BLaER1 treated with 17β-estradiol and CSF1 and Interleukin-3, amounts not matched to agents 10 nM and 100 nM (cell line): ENCODE measurements around the gene ODF2.
A peak's percentile ranks its signal among the peaks of the same experiment; 100 is the strongest.

Experiments
- H3K27ac ChIP-seq, 11 experiments: shearing (Covaris generic); formaldehyde crosslinking; 2 replicates each; pipeline ENCODE4 v1.8.1; 2022
- H3K27me3 ChIP-seq, 11 experiments: shearing (Covaris generic); formaldehyde crosslinking; 2 replicates each; pipeline ENCODE4 v1.8.1; 2022
- H3K36me3 ChIP-seq, 11 experiments: shearing (Covaris generic); formaldehyde crosslinking; 2 replicates each; pipeline ENCODE4 v1.8.1; 2022
- H3K4me1 ChIP-seq, 10 experiments: shearing (Covaris generic); formaldehyde crosslinking; 2 replicates each; pipeline ENCODE4 v1.8.1; 2022
- H3K4me2 ChIP-seq, 11 experiments: shearing (Covaris generic); formaldehyde crosslinking; 2 replicates each; pipeline ENCODE4 v1.8.1; 2022
- H3K4me3 ChIP-seq, 10 experiments: shearing (Covaris generic); formaldehyde crosslinking; 2 replicates each; pipeline ENCODE4 v1.8.1; 2022
- H3K9ac ChIP-seq, 11 experiments: shearing (Covaris generic); formaldehyde crosslinking; 2 replicates each; pipeline ENCODE4 v1.8.1; 2022
- H3K9me3 ChIP-seq, 11 experiments: shearing (Covaris generic); formaldehyde crosslinking; replicated peaks in 1 of 11; 2 replicates each; pipeline ENCODE4 v1.8.1; 2022
- H4K20me1 ChIP-seq, 11 experiments: shearing (Covaris generic); formaldehyde crosslinking; 2 replicates each; pipeline ENCODE4 v1.8.1; 2022
- Cebpa-rat ChIP-seq, 11 experiments: shearing (Covaris generic); IDR thresholded peaks; 2 replicates each; pipeline ENCODE4 v1.8.1; 2022

ODF2 gene

DNA sequence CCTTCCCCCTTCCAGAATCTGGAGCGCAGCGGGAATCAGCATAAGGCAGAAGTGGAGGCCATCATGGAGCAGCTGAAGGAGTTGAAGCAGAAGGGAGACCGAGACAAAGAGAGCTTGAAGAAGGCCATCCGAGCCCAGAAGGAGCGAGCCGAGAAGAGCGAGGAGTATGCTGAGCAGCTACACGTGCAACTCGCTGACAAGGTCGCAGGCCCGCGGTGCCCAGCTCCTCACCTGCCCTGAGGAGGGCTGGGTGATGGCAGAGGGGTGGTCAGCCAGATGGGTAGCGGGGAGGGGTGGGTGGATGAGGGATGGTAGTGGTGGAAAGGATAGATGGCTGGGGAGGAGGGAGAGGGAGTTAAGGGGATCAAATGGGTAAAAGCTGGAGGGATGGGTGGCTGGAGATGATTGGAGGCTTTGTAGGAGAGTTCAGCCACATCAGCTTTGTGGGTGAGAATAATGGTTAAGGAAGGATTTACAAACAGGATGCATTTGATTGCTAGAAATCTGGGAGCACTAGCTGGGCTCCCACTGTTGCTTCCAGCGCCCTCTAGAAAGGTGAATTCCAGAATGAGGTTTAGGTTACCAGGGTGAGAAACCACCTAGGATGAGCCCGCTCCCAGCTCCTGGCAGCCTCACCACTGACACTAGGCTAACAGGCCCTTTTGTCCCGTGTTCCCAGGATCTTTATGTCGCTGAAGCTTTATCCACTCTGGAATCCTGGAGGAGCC lies 29.0 kb downstream of the ODF2 start:
- H4K20me1 ChIP-seq, result peaks cover 0 to 12% (median 0%) of the 10 kb centered on the region in 11 experiments; a peak in 2 of 22 replicates
- no peak overlapping the region for H3K9ac ChIP-seq
- H3K4me3 ChIP-seq, result no peak overlapping the region
- no peak overlapping the region for H3K4me2 ChIP-seq
- H3K9me3 ChIP-seq, result no peaks in the 10 kb centered on the region
- H3K4me1 ChIP-seq, result peaks cover 0 to 11% (median 0%) of the 10 kb centered on the region in 10 experiments; a peak in 2 of 20 replicates
- H3K36me3 ChIP-seq, result peaks cover 76 to 100% (median 99%) of the 10 kb centered on the region in 11 experiments
- 0 out of 22 replicates have a peak overlapping the region, but pooled peaks of 1 of the 11 experiments have one; percentile 11 for H3K27ac ChIP-seq
- TF ChIP-seq Cebpa-rat (IDR thresholded peaks at IDR 0.05), result no peak
- no peaks in the 10 kb centered on the region for H3K27me3 ChIP-seq

DNA sequence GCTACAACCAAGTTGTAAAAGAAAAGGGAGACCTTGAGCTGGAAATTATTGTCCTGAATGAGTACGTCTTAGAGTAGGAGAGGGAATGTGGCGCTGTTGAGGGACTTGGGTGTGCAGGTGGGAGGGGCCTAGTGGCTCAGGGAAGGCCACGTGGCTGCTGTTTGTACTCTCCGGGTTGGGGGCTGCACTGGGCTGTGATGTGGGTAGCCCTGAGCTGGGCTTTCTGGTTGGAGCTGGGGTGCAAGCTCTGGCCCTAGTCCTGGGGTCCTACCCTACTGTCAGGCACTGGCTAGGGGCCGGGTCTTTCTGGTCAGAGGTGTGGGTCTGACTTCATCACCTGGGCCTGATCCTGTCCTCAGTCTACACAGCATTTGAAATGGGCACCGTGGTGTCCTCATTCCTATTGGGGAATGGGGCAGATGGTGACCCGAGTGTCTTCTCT lies 29.6 kb downstream of the ODF2 start:
- no peaks in the 10 kb centered on the region for H3K9me3 ChIP-seq
- no peak overlapping the region; a peak in 1 of 22 replicates for H3K9ac ChIP-seq
- H3K27me3 ChIP-seq, result no peaks in the 10 kb centered on the region
- H3K4me2 ChIP-seq, result no peak overlapping the region
- no peak overlapping the region for H3K4me3 ChIP-seq
- 0 out of 22 replicates have a peak overlapping the region, but pooled peaks of 1 of the 11 experiments have one; percentile 11 for H3K27ac ChIP-seq
- no peak for TF ChIP-seq Cebpa-rat (IDR thresholded peaks at IDR 0.05)
- peaks cover 0 to 11% (median 0%) of the 10 kb centered on the region in 10 experiments; a peak in 2 of 20 replicates for H3K4me1 ChIP-seq
- peaks cover 0 to 12% (median 0%) of the 10 kb centered on the region in 11 experiments; a peak in 2 of 22 replicates for H4K20me1 ChIP-seq
- H3K36me3 ChIP-seq, result peaks cover 78 to 100% (median 99%) of the 10 kb centered on the region in 11 experiments

DNA sequence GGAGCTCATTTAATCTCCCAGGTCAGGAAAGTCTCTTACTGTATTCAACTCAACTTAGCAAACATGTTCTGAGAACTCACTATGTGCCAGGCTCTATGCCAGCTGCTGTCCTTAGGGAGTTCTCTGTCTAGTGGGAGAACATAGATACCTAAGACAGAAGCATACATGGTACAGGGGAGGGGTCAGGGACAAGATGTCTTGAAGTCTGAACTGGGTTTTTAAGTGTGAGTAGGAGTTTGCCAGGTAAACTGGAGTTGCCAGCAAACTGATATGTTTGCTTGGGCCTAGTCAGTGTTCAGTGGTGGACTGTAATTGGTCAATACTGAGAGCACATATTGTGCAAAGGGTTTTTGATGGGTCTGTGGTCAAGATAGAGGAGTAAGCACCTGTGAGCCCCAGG lies 30.4 kb downstream of the ODF2 start:
- no peak overlapping the region for H3K4me2 ChIP-seq
- H3K27ac ChIP-seq, result no peak overlapping the region
- H3K4me1 ChIP-seq, result peaks cover 0 to 11% (median 0%) of the 10 kb centered on the region in 10 experiments; a peak in 2 of 20 replicates
- H3K9me3 ChIP-seq, result no peaks in the 10 kb centered on the region
- H3K36me3 ChIP-seq, result peaks cover 77 to 100% (median 99%) of the 10 kb centered on the region in 11 experiments
- H3K9ac ChIP-seq, result no peak overlapping the region; a peak in 1 of 22 replicates
- H3K4me3 ChIP-seq, result no peak overlapping the region
- peaks cover 0 to 12% (median 0%) of the 10 kb centered on the region in 11 experiments; a peak in 2 of 22 replicates for H4K20me1 ChIP-seq
- no peaks in the 10 kb centered on the region for H3K27me3 ChIP-seq
- TF ChIP-seq Cebpa-rat (IDR thresholded peaks at IDR 0.05), result no peak

DNA sequence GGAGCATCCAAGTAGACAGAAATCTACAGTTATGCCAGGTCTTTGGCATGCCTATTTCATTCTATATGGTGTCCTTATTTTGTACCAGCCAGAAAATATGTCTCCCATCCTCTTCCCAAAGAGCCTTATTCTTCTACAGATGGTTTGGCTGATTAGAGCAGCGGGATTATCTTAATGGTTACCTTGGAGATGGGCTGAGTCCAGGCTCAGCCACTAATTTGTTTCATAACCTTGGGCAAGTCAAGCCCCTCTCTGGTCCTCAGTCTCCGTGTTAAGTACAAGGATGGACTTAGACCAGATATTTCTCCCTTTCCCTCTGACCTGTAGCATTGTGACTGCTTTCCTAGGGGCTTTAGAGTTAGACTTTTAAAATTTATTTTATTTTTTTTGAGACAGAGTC lies 37.6 kb downstream of the ODF2 start:
- H3K4me2 ChIP-seq, result peak overlapping the region in 10 of 11 experiments; percentile 66 to 90 (median 86); a peak in 19 of 22 replicates
- peaks cover 42 to 94% (median 85%) of the 10 kb centered on the region in 11 experiments for H3K36me3 ChIP-seq
- no peaks in the 10 kb centered on the region for H3K27me3 ChIP-seq
- H3K4me3 ChIP-seq, result peak overlapping the region in 1 of 10 experiments; percentile 34; a peak in 1 of 20 replicates
- no peaks in the 10 kb centered on the region for H3K9me3 ChIP-seq
- TF ChIP-seq Cebpa-rat (IDR thresholded peaks at IDR 0.05), result no peak
- peak overlapping the region in 8 of 11 experiments; percentile 35 to 71 (median 60); a peak in 13 of 22 replicates for H3K9ac ChIP-seq
- peak overlapping the region in 9 of 11 experiments; percentile 47 to 80 (median 71); a peak in 17 of 22 replicates for H3K27ac ChIP-seq
- H3K4me1 ChIP-seq, result peaks cover 14 to 46% (median 35%) of the 10 kb centered on the region in 10 experiments
- H4K20me1 ChIP-seq, result peaks cover 0 to 1% (median 0%) of the 10 kb centered on the region in 11 experiments; a peak in 1 of 22 replicates

DNA sequence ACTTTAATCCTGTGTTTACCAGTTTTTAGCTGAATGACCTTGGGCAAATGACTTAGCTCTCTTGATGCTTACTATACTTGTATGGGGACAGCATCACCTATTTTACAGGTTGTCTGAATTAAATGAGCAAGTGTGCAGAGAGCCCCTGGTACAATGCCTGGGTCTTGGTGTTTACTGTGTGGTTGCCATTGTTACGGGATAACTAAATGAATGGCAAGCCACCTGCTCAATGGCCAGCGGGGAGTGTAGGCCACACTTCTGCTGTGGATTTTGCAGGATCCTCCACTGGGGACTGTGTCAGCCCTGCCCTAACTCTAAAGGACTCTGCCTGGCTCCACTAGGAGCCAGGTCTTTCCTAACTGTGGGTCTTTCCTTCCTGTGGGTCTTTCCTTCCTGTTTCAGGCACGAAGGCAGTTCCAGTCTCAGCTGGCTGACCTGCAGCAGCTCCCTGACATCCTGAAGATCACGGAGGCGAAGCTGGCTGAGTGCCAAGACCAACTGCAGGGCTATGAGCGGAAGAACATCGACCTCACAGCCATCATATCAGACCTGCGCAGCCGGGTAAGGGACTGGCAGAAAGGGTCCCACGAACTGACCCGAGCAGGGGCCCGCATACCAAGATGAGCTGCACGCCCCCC lies 38.4 kb downstream of the ODF2 start:
- Histone ChIP-seq H3K4me2 (peak overlapping the region; percentile 66 to 90 (median 86)), H3K4me3 (peak overlapping the region in 7 of 10 experiments; percentile 14 to 47 (median 34); a peak in 11 of 20 replicates), H3K27me3 (no peaks in the 10 kb centered on the region), H3K4me1 (peaks cover 14 to 43% (median 35%) of the 10 kb centered on the region in 10 experiments), H3K9me3 (no peaks in the 10 kb centered on the region), H4K20me1 (peaks cover 0 to 6% (median 0%) of the 10 kb centered on the region in 11 experiments; a peak in 1 of 22 replicates), H3K9ac (peak overlapping the region in 9 of 11 experiments; percentile 34 to 71 (median 54); a peak in 17 of 22 replicates), H3K27ac (peak overlapping the region in 9 of 11 experiments; percentile 47 to 80 (median 71); a peak in 18 of 22 replicates), H3K36me3 (peaks cover 47 to 94% (median 85%) of the 10 kb centered on the region in 11 experiments)
- TF ChIP-seq Cebpa-rat (IDR thresholded peaks at IDR 0.05), result peak in 1 of 11 experiments; percentile 8; a peak in 1 of 22 replicates

DNA sequence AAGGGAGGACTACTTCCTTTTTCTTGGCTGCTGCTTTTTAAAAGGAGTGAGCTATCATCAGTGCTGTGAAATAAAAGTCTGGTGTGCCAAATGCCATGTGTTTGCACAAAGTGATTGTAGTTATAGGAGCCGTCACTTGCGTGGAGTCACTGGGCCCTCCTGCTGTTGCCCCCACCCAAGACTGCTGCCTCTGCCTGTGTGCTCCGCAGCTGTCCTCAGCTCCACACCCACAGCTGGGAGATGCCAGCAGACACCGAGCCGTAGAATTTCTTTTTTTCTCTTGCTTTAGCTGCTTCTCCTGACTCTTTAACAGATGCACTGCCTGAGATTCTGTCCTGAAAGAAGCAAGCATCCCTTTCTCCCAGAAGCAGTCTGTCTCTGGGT lies 38.9 kb downstream of the ODF2 start:
- peak overlapping the region in 7 of 10 experiments; percentile 14 to 47 (median 34); a peak in 10 of 20 replicates for H3K4me3 ChIP-seq

DNA sequence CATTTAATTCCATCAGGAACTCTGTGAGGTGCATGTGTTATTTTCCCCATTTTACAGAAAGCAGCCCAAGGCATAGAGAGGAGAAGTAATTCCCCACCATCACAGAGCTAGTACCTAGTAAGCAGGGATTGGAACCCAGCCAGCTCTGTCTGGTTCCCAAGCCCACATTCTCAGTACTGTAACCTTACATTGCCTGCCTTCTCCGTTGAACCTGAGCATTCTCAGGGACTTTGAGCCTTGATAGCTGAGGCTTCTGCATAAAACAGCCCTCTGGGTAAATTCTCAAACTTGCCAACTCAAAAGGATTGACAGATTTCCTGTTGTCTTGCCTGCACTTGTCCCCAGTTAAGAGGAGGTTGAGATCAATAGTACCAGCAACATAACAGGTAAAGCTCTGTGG lies 39.5 kb downstream of the ODF2 start:
- Histone ChIP-seq H3K9me3 (no peaks in the 10 kb centered on the region), H3K4me1 (peaks cover 14 to 43% (median 35%) of the 10 kb centered on the region in 10 experiments), H3K4me3 (peak overlapping the region in 3 of 10 experiments; percentile 14 to 47 (median 38); a peak in 1 of 20 replicates), H3K27me3 (no peaks in the 10 kb centered on the region), H3K9ac (peak overlapping the region in 7 of 11 experiments; percentile 51 to 71 (median 66); a peak in 14 of 22 replicates), H4K20me1 (peaks cover 0 to 6% (median 0%) of the 10 kb centered on the region in 11 experiments; a peak in 1 of 22 replicates), H3K36me3 (peaks cover 49 to 94% (median 85%) of the 10 kb centered on the region in 11 experiments), H3K4me2 (peak overlapping the region; percentile 66 to 90 (median 86); a peak in 19 of 22 replicates), H3K27ac (peak overlapping the region in 7 of 11 experiments; percentile 56 to 80 (median 73); a peak in 15 of 22 replicates)
- TF ChIP-seq Cebpa-rat (IDR thresholded peaks at IDR 0.05), result no peak

More for the DNA sequence above, 38.9 kb downstream of the ODF2 start:
- Histone ChIP-seq H3K9ac (peak overlapping the region in 8 of 11 experiments; percentile 35 to 71 (median 60); a peak in 17 of 22 replicates), H4K20me1 (peaks cover 0 to 6% (median 0%) of the 10 kb centered on the region in 11 experiments; a peak in 1 of 22 replicates), H3K4me1 (peaks cover 14 to 43% (median 35%) of the 10 kb centered on the region in 10 experiments), H3K36me3 (peaks cover 47 to 94% (median 85%) of the 10 kb centered on the region in 11 experiments), H3K4me2 (peak overlapping the region; percentile 66 to 90 (median 86)), H3K27me3 (no peaks in the 10 kb centered on the region), H3K27ac (peak overlapping the region in 8 of 11 experiments; percentile 49 to 80 (median 72); a peak in 17 of 22 replicates), H3K9me3 (no peaks in the 10 kb centered on the region)
- TF ChIP-seq Cebpa-rat (IDR thresholded peaks at IDR 0.05), result no peak

DNA sequence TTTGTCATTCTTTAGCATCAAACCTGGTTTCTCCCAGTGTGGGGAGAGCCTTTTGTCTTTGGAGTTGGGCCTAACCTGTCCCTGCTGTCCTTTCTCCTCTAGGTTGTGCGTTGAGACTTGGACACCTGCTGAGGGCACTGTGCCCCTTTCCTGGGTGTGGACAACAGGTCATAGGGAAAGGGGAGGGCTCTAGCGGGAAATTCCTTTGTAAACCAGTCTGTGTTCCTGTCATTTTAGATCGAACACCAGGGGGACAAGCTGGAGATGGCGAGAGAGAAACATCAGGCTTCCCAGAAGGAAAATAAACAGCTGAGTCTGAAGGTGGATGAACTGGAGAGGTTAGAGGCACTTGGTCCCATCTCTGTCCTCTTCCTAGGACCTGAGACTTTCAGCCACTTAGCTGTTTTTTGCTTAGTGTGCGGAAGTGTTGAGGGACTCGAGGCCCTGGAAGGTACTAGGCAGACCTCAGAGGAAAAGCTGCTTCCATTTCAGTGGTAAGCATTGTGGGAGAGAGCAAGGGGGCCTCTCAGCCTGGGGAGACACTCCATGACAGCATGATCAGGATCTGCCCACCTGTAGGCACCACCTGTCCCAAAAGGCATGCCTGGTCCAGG lies 40.1 kb downstream of the ODF2 start:
- Histone ChIP-seq H3K27ac (peak overlapping the region in 7 of 11 experiments; percentile 56 to 80 (median 73); a peak in 14 of 22 replicates), H3K4me1 (peaks cover 14 to 43% (median 35%) of the 10 kb centered on the region in 10 experiments), H3K27me3 (no peaks in the 10 kb centered on the region), H3K4me3 (no peak overlapping the region), H3K9me3 (no peaks in the 10 kb centered on the region), H3K36me3 (peaks cover 52 to 94% (median 85%) of the 10 kb centered on the region in 11 experiments), H3K4me2 (peak overlapping the region in 8 of 11 experiments; percentile 86 to 90 (median 88); a peak in 12 of 22 replicates), H3K9ac (peak overlapping the region in 7 of 11 experiments; percentile 51 to 71 (median 66); a peak in 12 of 22 replicates), H4K20me1 (peaks cover 0 to 6% (median 0%) of the 10 kb centered on the region in 11 experiments; a peak in 1 of 22 replicates)
- no peak for TF ChIP-seq Cebpa-rat (IDR thresholded peaks at IDR 0.05)
